B cell (primary cell): Measurements from ENCODE around the gene FMO4. TPM values are rescaled to one million over a fixed set of nuclear protein-coding genes. Genes with fewer than 3 reads are reported as not detected.

Source experiments
- ATAC-seq: fragments of 200-7000 bp; cut with Tn5 transposase; one replicate; pipeline ENCODE4 v1.10.0; 2021; ENCODE audit warnings: low read depth, mild to moderate bottlenecking, moderate number of reproducible peaks, moderate library complexity
- CTCF ChIA-PET: fragments of 350-600 bp; sonication (Branson Sonifier 250); formaldehyde crosslinking; loops from one replicate; lab custom pipeline; 2021; ENCODE audit warnings: antibody characterized with exemption, inconsistent platforms; lab: Charles Lee
- POLR2A ChIA-PET: fragments of 350-600 bp; sonication (Branson Sonifier 250); formaldehyde crosslinking; loops from one replicate; lab custom pipeline; 2021; ENCODE audit warnings: antibody characterized with exemption; lab: Charles Lee
- DNase-seq: peaks from one replicate; pipeline ENCODE4 v3.0.0; 2013
- H2AFZ ChIP-seq: 2 replicates; pipeline ENCODE4 v1.6.1; 2012; ENCODE audit warnings: mild to moderate bottlenecking, low read depth, low read length; ENCODE audit not compliant: insufficient read depth, poor library complexity, severe bottlenecking
- H3K27ac ChIP-seq, 2 donors: 1 replicate in 1 of 2; 2 replicates in 1 of 2; pipeline ENCODE4 v1.5.1; 2012 to 2013; ENCODE audit warnings: low read length in 2 of 2, mild to moderate bottlenecking in 2 of 2, moderate library complexity in 1 of 2
- H3K27me3 ChIP-seq, 4 experiments: fragments of 200-600 bp in 1 of 4; sonication (generic) in 1 of 4; replicated peaks in 1 of 4; 1 replicate in 2 of 4; 2 replicates in 2 of 4; pipeline versions ENCODE4 v1.6.1 to v1.7.0; 2013 to 2016; ENCODE audit warnings: low read length in 3 of 4, mild to moderate bottlenecking in 2 of 4, mixed read lengths in 1 of 4, moderate library complexity in 1 of 4; ENCODE audit not compliant: insufficient read depth in 4 of 4, control insufficient read depth in 3 of 4; ENCODE audit errors: control extremely low read depth in 1 of 4
- H3K36me3 ChIP-seq, 2 experiments: replicated peaks in 1 of 2; 1 replicate in 1 of 2; 2 replicates in 1 of 2; pipeline versions ENCODE4 v1.6.1 to v1.7.1; 2013; ENCODE audit warnings: low read length in 1 of 2; ENCODE audit not compliant: insufficient read depth in 2 of 2, control insufficient read depth in 1 of 2; ENCODE audit errors: control extremely low read depth in 1 of 2, extremely low read depth in 1 of 2
- H3K4me1 ChIP-seq, 2 donors: fragments of 200-600 bp in 1 of 2; sonication (generic) in 1 of 2; 1 replicate in 1 of 2; 2 replicates in 1 of 2; pipeline versions ENCODE4 v1.5.1 to v1.6.1; 2013 to 2017; ENCODE audit warnings: low read length in 2 of 2; ENCODE audit not compliant: control insufficient read depth in 2 of 2, insufficient read depth in 2 of 2
- H3K4me2 ChIP-seq: replicated peaks from 2 replicates; pipeline ENCODE3; 2012; ENCODE audit warnings: mild to moderate bottlenecking, low read depth, low read length; ENCODE audit not compliant: poor library complexity, severe bottlenecking
- H3K4me3 ChIP-seq, 5 experiments: fragments of 200-600 bp in 1 of 5; sonication (generic) in 1 of 5; 1 replicate in 3 of 5; 2 replicates in 2 of 5; pipeline versions ENCODE4 v1.5.1 to v1.7.0; 2011 to 2016; ENCODE audit warnings: low read length in 4 of 5, mild to moderate bottlenecking in 4 of 5, low read depth in 2 of 5, control low read depth in 1 of 5, moderate library complexity in 1 of 5; ENCODE audit not compliant: insufficient read depth in 1 of 5; ENCODE audit errors: control extremely low read depth in 1 of 5, extremely low read depth in 1 of 5
- H3K79me2 ChIP-seq: fragments of 200-600 bp; sonication (generic); one replicate; pipeline ENCODE4 v1.6.0; 2016; ENCODE audit warnings: low read length; ENCODE audit not compliant: control insufficient read depth, insufficient read depth
- H3K9ac ChIP-seq: fragments of 200-600 bp; sonication (generic); 2 replicates; pipeline ENCODE4 v1.6.1; 2017; ENCODE audit warnings: mild to moderate bottlenecking, low read length, moderate library complexity
- H3K9me3 ChIP-seq, 3 donors: one replicate each; pipeline versions ENCODE4 v1.6.1 to v1.7.1; 2013; ENCODE audit warnings: low read length in 2 of 3; ENCODE audit not compliant: control insufficient read depth in 2 of 3, insufficient read depth in 1 of 3; ENCODE audit errors: control extremely low read depth in 1 of 3
- H4K20me1 ChIP-seq: 2 replicates; pipeline ENCODE4 v1.6.0; 2012; ENCODE audit warnings: mild to moderate bottlenecking, low read length; ENCODE audit not compliant: insufficient read depth, control insufficient read depth, poor library complexity, severe bottlenecking
- H3K27ac Mint-ChIP-seq: one replicate; pipeline ENCODE4 v1.8.0; 2021; ENCODE audit warnings: mixed read lengths
- H3K27me3 Mint-ChIP-seq: one replicate; pipeline ENCODE4 v1.8.0; 2021; ENCODE audit warnings: mixed read lengths
- H3K4me1 Mint-ChIP-seq: one replicate; pipeline ENCODE4 v1.8.0; 2021; ENCODE audit warnings: mixed read lengths
- H3K4me3 Mint-ChIP-seq: one replicate; pipeline ENCODE4 v1.8.0; 2021; ENCODE audit warnings: mixed read lengths
- H3K9me3 Mint-ChIP-seq: one replicate; pipeline ENCODE4 v1.8.0; 2022; ENCODE audit warnings: mixed read lengths; ENCODE audit not compliant: insufficient read depth
- CTCF ChIP-seq: fragments of 200-600 bp; IDR thresholded peaks from one replicate; pipeline ENCODE4 v1.8.0; 2022; ENCODE audit warnings: antibody characterized with exemption, mild to moderate bottlenecking
- EZH2 ChIP-seq: IDR thresholded peaks from 2 replicates; pipeline ENCODE4 v1.6.1; 2012; ENCODE audit warnings: borderline replicate concordance, low read depth, mild to moderate bottlenecking, moderate library complexity, low read length; ENCODE audit not compliant: insufficient read depth, poor library complexity, severe bottlenecking
- WGBS: methylation state at CpG from one replicate; pipeline ENCODE4 v1.1.5; 2013; ENCODE audit warnings: missing lambda C conversion rate; ENCODE audit not compliant: insufficient coverage; 5-methylcytosine and 5-hydroxymethylcytosine counted together
- intact Hi-C: fragments of 100-400 bp; cut with micrococcal nuclease; formaldehyde crosslinking; loops from one replicate; pipeline ENCODE4 v1.10.0; 2022
- polyA plus RNA-seq: library from polyadenylated mRNA; depleted of rRNA; stranded (reverse); fragments of >200 nt; gene quantifications from 2 replicates; pipeline ENCODE4 v1.2.3, GENCODE V29; 2012
- total RNA-seq, 2 donors: library from RNA; stranded (reverse); fragments of 120-200 nt in 1 of 2; gene quantifications; 1 replicate in 1 of 2; 2 replicates in 1 of 2; pipeline versions ENCODE4 v1.2.3 to v1.2.4, GENCODE V29; 2013 to 2022

The FMO4 gene
- total and polyA plus RNA-seq, 2 donors (not counting 1 experiment from before 2014, with no cell fraction given), result 2.5 to 3.0 TPM

- Mint-ChIP-seq H3K9me3 (no peaks in the 10 kb centered on the region), H3K4me1 (no peaks in the 10 kb centered on the region), H3K27ac (no peak overlapping the region), H3K4me3 (no peak overlapping the region), H3K27me3 (peaks cover 13% of the 10 kb centered on the region)
- no peak overlapping the region for H3K9ac ChIP-seq
- H4K20me1 ChIP-seq, result no peaks in the 10 kb centered on the region
- intact Hi-C loops, result no loop called here
- H3K36me3 ChIP-seq, result no peaks in the 10 kb centered on the region
- H2AFZ ChIP-seq, result no peak overlapping the region
- WGBS, result no CpG with 5 or more reads among the region's 2 CpGs
- no peak for ATAC-seq
- no peak overlapping the region for H3K4me3 ChIP-seq
- no peak overlapping the region for H3K4me2 ChIP-seq
- no peak for TF ChIP-seq EZH2
- ChIA-PET CTCF (no interaction called here), POLR2A (no interaction called here)
- no peak for DNase-seq
- no peak overlapping the region for H3K27ac ChIP-seq
- H3K79me2 ChIP-seq, result no peaks in the 10 kb centered on the region
- H3K27me3 ChIP-seq, result no peaks in the 10 kb centered on the region
- no peaks in the 10 kb centered on the region for H3K9me3 ChIP-seq
- no peaks in the 10 kb centered on the region for H3K4me1 ChIP-seq
These were observed 48.3 kb upstream of the FMO4 start for GRCh38 chr1:171265686-171266085.

- Mint-ChIP-seq H3K4me3 (no peak overlapping the region), H3K9me3 (no peaks in the 10 kb centered on the region), H3K27ac (no peak overlapping the region), H3K4me1 (no peaks in the 10 kb centered on the region), H3K27me3 (peaks cover 16% of the 10 kb centered on the region)
- 100% methylated on average over 1 of the region's 4 CpGs for WGBS
- Histone ChIP-seq H3K36me3 (no peaks in the 10 kb centered on the region), H3K9ac (no peak overlapping the region), H3K4me3 (no peak overlapping the region), H3K27me3 (no peaks in the 10 kb centered on the region), H2AFZ (no peak overlapping the region), H3K4me1 (no peaks in the 10 kb centered on the region), H3K4me2 (no peak overlapping the region), H4K20me1 (no peaks in the 10 kb centered on the region), H3K27ac (no peak overlapping the region), H3K79me2 (no peaks in the 10 kb centered on the region), H3K9me3 (peaks cover 0 to 2% (median 0%) of the 10 kb centered on the region in 3 donors)
- no peak for ATAC-seq
- no peak for DNase-seq
- POLR2A ChIA-PET, result no interaction called here
- CTCF ChIA-PET, result no interaction called here
- TF ChIP-seq CTCF (no peak), EZH2 (no peak)
- intact Hi-C loops, result no loop called here
These were observed 47.1 kb upstream of the FMO4 start for GRCh38 chr1:171266930-171267329.
